ENCODE data around the gene JMY. TPM values are rescaled to one million over a fixed set of nuclear protein-coding genes. Genes with fewer than 3 reads are reported as not detected.

JMY gene
- total RNA-seq, 1 experiment from 2014 or later, result 11.3 TPM

DNA sequence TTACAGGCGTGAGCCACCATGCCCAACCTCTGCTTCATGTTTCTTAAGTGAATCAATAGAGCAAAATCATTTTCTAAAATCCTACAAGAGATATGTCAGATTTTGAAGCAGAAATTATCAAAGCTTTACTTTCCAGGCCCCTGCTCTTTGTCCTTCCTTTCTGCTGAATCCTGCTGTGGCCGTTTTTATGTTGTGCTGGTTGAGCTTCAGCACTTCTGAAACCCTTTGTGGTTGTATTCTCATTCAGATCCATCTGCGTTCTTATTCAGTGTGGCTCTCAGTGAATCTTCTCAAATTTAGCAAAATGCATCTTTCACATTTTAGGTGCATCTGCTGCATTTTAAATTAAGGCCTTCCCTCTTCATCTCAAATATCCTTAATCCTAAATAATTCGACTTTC lies 26.0 kb downstream of the JMY start:
- no peaks in the 10 kb centered on the region for H3K4me1 ChIP-seq
- H3K9me3 ChIP-seq, result no peaks in the 10 kb centered on the region
- no peak for TF ChIP-seq CTCF (IDR thresholded peaks at IDR 0.05; ENCODE audit: insufficient read depth in 1 of 2, low read depth in 1 of 2, low read length in 1 of 2, severe bottlenecking in 1 of 2, unreplicated experiment in 1 of 2)
- no peaks in the 10 kb centered on the region for H3K36me3 Mint-ChIP-seq (ENCODE audit: insufficient read depth, unreplicated experiment)
- no peak overlapping the region for H3K27ac Mint-ChIP-seq (ENCODE audit: unreplicated experiment)
- H3K27me3 ChIP-seq (replicated peaks; ENCODE audit: control insufficient read depth, insufficient read depth, low read length), result no peaks in the 10 kb centered on the region
- POLR2A ChIA-PET, result no interaction called here
- no peak for DNase-seq
- CTCF ChIA-PET, result no interaction called here
- H3K9me3 Mint-ChIP-seq (ENCODE audit: unreplicated experiment), result no peaks in the 10 kb centered on the region
- no peaks in the 10 kb centered on the region for H3K27me3 Mint-ChIP-seq (ENCODE audit: insufficient read depth, unreplicated experiment)
- BruUV-seq (replicated peaks), result no TSS peak
- no peak overlapping the region for H3K4me3 Mint-ChIP-seq (ENCODE audit: unreplicated experiment)
- H3K4me1 Mint-ChIP-seq (ENCODE audit: low read depth, unreplicated experiment), result peaks cover 7% of the 10 kb centered on the region
- no peak overlapping the region for H3K4me3 ChIP-seq (ENCODE audit: low read depth, low read length)
- intact Hi-C loops (cut with micrococcal nuclease; ENCODE audit: unreplicated experiment), result no loop called here
- H3K36me3 ChIP-seq (ENCODE audit: control insufficient read depth, insufficient read depth, low read length), result no peaks in the 10 kb centered on the region

DNA sequence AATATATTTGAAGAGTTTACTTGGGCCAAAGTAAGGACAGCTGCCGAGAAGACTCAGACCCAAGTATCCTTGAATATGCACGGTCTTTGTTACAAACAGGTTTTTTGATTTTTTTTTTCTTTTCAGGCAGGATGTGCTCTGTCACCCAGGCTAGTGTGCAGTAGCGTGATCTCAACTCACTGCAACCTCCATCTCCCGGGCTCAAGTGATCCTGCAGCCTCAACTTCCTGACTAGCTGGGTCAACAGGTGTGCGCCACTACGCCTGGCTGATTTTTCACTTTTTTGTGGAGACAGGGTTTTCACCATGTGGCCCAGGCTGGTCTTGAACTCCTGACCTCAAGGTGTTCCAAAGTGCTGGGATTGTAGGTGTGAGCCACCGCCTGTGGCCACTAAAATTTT lies 27.4 kb downstream of the JMY start:
- no peaks in the 10 kb centered on the region for H3K27me3 ChIP-seq (replicated peaks; ENCODE audit: control insufficient read depth, insufficient read depth, low read length)
- Mint-ChIP-seq H3K27me3 (ENCODE audit: insufficient read depth, unreplicated experiment) (no peaks in the 10 kb centered on the region), H3K4me3 (ENCODE audit: unreplicated experiment) (no peak overlapping the region), H3K36me3 (ENCODE audit: insufficient read depth, unreplicated experiment) (no peaks in the 10 kb centered on the region), H3K4me1 (ENCODE audit: low read depth, unreplicated experiment) (peaks cover 5% of the 10 kb centered on the region), H3K27ac (ENCODE audit: unreplicated experiment) (no peak overlapping the region), H3K9me3 (ENCODE audit: unreplicated experiment) (no peaks in the 10 kb centered on the region)
- no TSS peak for BruUV-seq (replicated peaks)
- no peaks in the 10 kb centered on the region for H3K36me3 ChIP-seq (ENCODE audit: control insufficient read depth, insufficient read depth, low read length)
- ChIA-PET POLR2A (no interaction called here), CTCF (no interaction called here)
- TF ChIP-seq CTCF (IDR thresholded peaks at IDR 0.05; ENCODE audit: insufficient read depth in 1 of 2, low read depth in 1 of 2, low read length in 1 of 2, severe bottlenecking in 1 of 2, unreplicated experiment in 1 of 2), result no peak
- no peak overlapping the region for H3K4me3 ChIP-seq (ENCODE audit: low read depth, low read length)
- intact Hi-C loops (cut with micrococcal nuclease; ENCODE audit: unreplicated experiment), result no loop called here
- H3K9me3 ChIP-seq, result no peaks in the 10 kb centered on the region
- H3K4me1 ChIP-seq, result no peaks in the 10 kb centered on the region
- no peak for DNase-seq

DNA sequence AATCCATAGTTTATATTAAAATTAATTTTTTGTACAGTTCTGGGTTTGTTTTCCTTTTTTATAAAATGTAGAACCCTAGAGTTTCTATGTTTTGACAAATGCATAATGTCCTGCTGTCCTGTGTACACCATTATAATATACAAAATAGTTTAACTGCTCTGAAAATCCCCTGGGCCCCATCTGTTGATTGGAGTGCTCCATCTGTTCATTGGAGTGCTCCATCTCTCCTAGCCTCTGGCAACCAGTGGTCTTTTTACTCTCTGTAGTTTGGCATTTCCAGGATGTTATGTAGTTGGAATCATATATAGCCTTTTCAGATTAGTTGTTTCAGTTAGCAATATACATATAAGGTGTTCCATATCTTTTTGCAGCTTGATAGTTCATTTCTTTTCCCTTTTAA lies 31.2 kb downstream of the JMY start:
- Mint-ChIP-seq H3K27me3 (ENCODE audit: insufficient read depth, unreplicated experiment) (no peaks in the 10 kb centered on the region), H3K27ac (ENCODE audit: unreplicated experiment) (no peak overlapping the region), H3K4me3 (ENCODE audit: unreplicated experiment) (no peak overlapping the region), H3K36me3 (ENCODE audit: insufficient read depth, unreplicated experiment) (peaks cover 6% of the 10 kb centered on the region), H3K4me1 (ENCODE audit: low read depth, unreplicated experiment) (peaks cover under 1% of the 10 kb centered on the region), H3K9me3 (ENCODE audit: unreplicated experiment) (no peaks in the 10 kb centered on the region)
- intact Hi-C loops (cut with micrococcal nuclease; ENCODE audit: unreplicated experiment), result loop anchor here (2.0 kb wide), 1 partner anchor 52 kb away; no protein-coding TSS in a partner anchor
- Histone ChIP-seq H3K4me1 (no peaks in the 10 kb centered on the region), H3K9me3 (no peaks in the 10 kb centered on the region), H3K4me3 (ENCODE audit: low read depth, low read length) (no peak overlapping the region), H3K36me3 (ENCODE audit: control insufficient read depth, insufficient read depth, low read length) (no peaks in the 10 kb centered on the region), H3K27me3 (replicated peaks; ENCODE audit: control insufficient read depth, insufficient read depth, low read length) (no peaks in the 10 kb centered on the region)
- ChIA-PET POLR2A (no interaction called here), CTCF (interaction anchor here (0.9 kb wide), 1 partner anchor 134 kb away, joined by 3 read pairs; no protein-coding TSS in a partner anchor)
- no TSS peak for BruUV-seq (replicated peaks)
- no peak for TF ChIP-seq CTCF (IDR thresholded peaks at IDR 0.05; ENCODE audit: insufficient read depth in 1 of 2, low read depth in 1 of 2, low read length in 1 of 2, severe bottlenecking in 1 of 2, unreplicated experiment in 1 of 2)
- DNase-seq, result no peak

Measured in Caco-2 (cell line).